Fibroblast of upper back skin (primary cell): ENCODE results near the gene RNF44.
"Not testable (repeated sequence)": the region's sequence is repeated elsewhere in the genome, so short reads cannot be mapped to it uniquely, and the experiment has no call there.

Source experiments
- DNase-seq: peaks from one replicate; pipeline ENCODE4 v3.0.0-alpha.2; 2013

RNF44 gene

GRCh38 chr5:176515396-176515795 lies 21.8 kb downstream of the RNF44 start:
- no peak for DNase-seq

GRCh38 chr5:176514244-176514950 lies 22.8 kb downstream of the RNF44 start:
- no peak for DNase-seq

- DNase-seq = no peak
Measured at GRCh38 chr5:176513788-176514187, 23.4 kb downstream of the RNF44 start.

GRCh38 chr5:176508603-176509002 lies 28.6 kb downstream of the RNF44 start:
- DNase-seq = peak; percentile 32

DNA sequence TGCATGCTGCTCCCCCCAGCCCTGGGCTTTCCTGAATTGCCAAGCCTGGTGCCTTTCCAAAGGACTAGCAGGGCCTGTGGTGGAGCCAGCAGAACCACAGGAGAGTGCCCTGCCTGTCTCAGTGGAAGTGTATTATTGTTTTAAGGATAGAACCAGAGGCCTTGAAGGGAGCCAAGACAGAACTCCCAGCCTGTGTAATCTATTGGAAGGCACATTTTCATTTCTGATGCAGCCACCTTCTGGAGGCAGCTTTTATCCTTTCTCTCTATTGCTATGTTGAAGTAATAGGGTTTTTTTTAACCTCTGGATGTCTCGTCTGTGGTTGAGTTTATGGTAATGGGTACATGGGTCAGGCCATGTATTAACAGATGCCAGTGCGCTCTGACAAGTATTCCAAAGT lies 29.3 kb downstream of the RNF44 start:
- no peak for DNase-seq

DNA sequence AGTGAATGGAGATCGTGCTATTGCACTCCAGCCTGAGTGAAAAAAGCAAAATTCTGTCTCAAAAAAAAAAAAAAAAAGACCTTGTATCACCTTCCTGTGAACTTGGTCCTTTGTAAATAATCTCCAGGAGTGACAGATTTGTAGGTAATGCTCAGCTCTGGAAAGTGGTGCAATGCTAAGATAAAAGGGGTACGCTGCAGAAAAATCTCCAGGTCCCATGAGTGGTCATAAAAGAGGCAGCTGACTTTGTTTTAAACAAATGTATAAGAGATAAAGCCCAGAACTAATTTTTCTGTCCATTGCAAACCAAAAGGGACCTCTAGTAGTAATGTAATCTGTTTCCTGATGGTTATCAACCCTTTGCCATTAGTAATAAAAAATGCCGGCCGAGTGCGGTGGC lies 33.7 kb downstream of the RNF44 start:
- DNase-seq = no peak

DNA sequence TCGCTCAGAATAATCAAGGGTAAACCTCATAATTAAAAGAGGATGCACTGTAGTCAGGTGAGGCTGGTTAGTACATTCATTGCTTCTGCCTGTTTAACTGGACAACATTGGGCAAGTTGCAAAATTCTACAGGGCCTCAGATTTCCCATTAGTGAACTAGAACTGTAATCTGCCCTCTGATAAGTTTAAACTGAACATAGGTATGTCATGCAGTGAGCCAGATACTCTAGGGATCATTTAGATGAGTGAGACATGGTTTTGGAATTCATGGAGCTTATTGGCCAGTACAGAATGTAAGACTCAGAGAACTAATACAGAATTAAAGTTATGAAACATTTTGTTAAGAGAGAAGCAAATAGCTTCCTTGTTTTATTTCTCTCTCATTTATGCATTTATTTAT lies 35.9 kb downstream of the RNF44 start:
- peak; percentile 83 for DNase-seq

- peak; percentile 14 for DNase-seq
Measured at GRCh38 chr5:176500511-176500910, 36.7 kb downstream of the RNF44 start.

- no peak for DNase-seq
Measured at GRCh38 chr5:176499273-176499672, 37.9 kb downstream of the RNF44 start.

DNA sequence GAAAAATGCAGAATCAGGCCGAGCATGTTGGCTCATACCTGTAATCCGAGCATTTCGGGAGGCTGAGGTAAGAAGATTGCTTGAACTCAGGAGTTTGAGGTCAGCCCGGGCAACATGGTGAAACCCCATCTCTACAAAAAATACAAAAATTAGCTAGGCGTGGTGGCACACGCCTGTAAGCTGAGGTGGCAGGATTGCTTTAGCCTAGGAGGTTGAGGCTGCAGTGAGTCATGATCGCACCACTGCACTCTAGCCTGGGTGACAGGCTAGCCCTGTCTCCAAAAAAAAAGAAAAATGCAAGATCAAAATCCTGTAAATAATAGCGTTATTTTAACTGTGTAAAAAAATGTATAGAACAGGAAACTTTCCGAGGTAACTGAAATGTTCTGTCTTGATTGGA lies 39.4 kb downstream of the RNF44 start:
- peak; percentile 6 for DNase-seq

- DNase-seq = peak; percentile 38
Measured at GRCh38 chr5:176492431-176492830, 44.8 kb downstream of the RNF44 start.

GRCh38 chr5:176491901-176492300 lies 45.3 kb downstream of the RNF44 start:
- no peak for DNase-seq

DNA sequence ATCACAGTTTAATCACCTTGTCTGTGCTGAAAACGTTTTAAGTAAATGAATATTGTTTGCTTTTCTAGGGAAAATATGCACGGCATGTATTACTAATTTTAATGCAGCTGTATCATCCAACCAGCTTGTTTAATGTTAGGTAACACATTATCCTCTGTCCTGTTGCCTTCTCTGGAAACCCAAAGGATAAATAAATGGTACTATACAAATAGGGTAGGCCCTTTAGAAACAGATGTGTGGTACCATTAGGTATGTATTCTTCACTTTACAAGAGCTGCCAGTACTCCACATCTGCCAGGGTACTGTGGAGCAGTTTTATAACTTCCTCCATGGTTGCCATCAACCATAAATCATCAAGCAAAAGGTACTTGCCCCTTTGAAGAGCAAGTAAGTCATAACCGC lies 46.1 kb downstream of the RNF44 start:
- DNase-seq = no peak

GRCh38 chr5:176490301-176490700 lies 46.9 kb downstream of the RNF44 start:
- DNase-seq = no peak

- DNase-seq = no peak
Measured at GRCh38 chr5:176489077-176489476, 48.1 kb downstream of the RNF44 start.

GRCh38 chr5:176487160-176487559 lies 50.0 kb downstream of the RNF44 start:
- DNase-seq = not testable (repeated sequence)

GRCh38 chr5:176486189-176486757 lies 50.9 kb downstream of the RNF44 start:
- no peak for DNase-seq

- DNase-seq = no peak
Measured at GRCh38 chr5:176485176-176485575, 52.0 kb downstream of the RNF44 start.

DNA sequence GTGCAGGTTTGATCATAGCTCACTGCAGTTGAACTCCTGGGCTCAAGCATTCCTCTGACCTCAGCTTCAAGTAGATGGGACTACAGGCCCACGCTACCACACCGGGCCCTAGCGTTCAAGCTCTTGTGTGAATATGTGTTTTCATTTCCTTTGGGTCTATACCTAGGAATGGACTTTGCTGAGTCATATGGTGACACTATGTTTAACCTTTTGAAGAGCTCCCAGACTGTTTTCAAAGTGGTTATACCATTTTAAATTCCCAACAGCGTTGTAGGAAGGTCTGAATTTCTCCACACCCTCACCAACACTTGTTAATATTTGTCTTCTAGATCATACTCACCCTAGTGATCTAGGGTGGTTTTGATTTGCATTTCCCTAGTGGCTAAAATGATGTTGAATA lies 55.5 kb downstream of the RNF44 start:
- DNase-seq = no peak
